HEK293 (cell line): ENCODE data around the gene SOX6.

Experiments
- CTCF ChIA-PET: fragments of 350-600 bp; formaldehyde crosslinking; extraction: SDS; loops from one replicate; lab custom pipeline; 2021; ENCODE audit warnings: antibody characterized with exemption; lab: Yijun Ruan, JAX
- POLR2A ChIA-PET: fragments of 300-600 bp; formaldehyde crosslinking; extraction: SDS; loops from one replicate; lab custom pipeline; 2020; ENCODE audit warnings: antibody characterized with exemption, inconsistent platforms; lab: Yijun Ruan, JAX
- H3K27ac ChIP-seq: fragments of 200-500 bp; sonication (Bioruptor generic); 2 replicates; pipeline ENCODE4 v1.5.1; 2014; ENCODE audit warnings: low read depth, low read length, control low read depth, inconsistent platforms; ENCODE audit errors: extremely low read depth
- H3K36me3 ChIP-seq, 2 experiments: fragments of 200-500 bp in 1 of 2; sonication (Bioruptor generic) in 1 of 2; 1 replicate in 1 of 2; 2 replicates in 1 of 2; pipeline ENCODE4 v1.5.1; 2014 to 2017; ENCODE audit warnings: inconsistent platforms in 2 of 2, low read length in 2 of 2; ENCODE audit not compliant: control insufficient read depth in 2 of 2, insufficient read depth in 1 of 2
- H3K4me1 ChIP-seq: fragments of 200-500 bp; sonication (Bioruptor generic); 2 replicates; pipeline ENCODE4 v1.5.1; 2014; ENCODE audit warnings: mild to moderate bottlenecking, low read length, inconsistent platforms; ENCODE audit not compliant: control insufficient read depth, insufficient read depth
- H3K4me3 ChIP-seq: 2 replicates; pipeline ENCODE4 v1.5.1; 2011; ENCODE audit warnings: low read depth, mild to moderate bottlenecking, control low read depth, low read length, moderate library complexity
- H3K9me3 ChIP-seq: fragments of 200-500 bp; sonication (Bioruptor generic); 2 replicates; pipeline ENCODE4 v1.5.1; 2014; ENCODE audit warnings: low read depth, low read length, inconsistent platforms; ENCODE audit not compliant: control insufficient read depth, insufficient read depth
- BCL11A ChIP-seq: fragments of 450-650 bp; formaldehyde crosslinking; IDR thresholded peaks from 2 replicates; pipeline ENCODE4 v1.5.1; 2016; ENCODE audit warnings: low read depth, missing biosample characterization, missing genetic modification characterization
- GLIS2 ChIP-seq: fragments of 450-650 bp; formaldehyde crosslinking; IDR thresholded peaks from 2 replicates; pipeline ENCODE4 v1.5.1; 2016; ENCODE audit warnings: missing biosample characterization, missing genetic modification characterization
- KLF8 ChIP-seq: fragments of 450-650 bp; formaldehyde crosslinking; IDR thresholded peaks from 2 replicates; pipeline ENCODE4 v1.5.1; 2016; ENCODE audit warnings: missing biosample characterization, missing genetic modification characterization
- SALL2 ChIP-seq: fragments of 450-650 bp; formaldehyde crosslinking; IDR thresholded peaks from 2 replicates; pipeline ENCODE4 v1.5.0; 2017; ENCODE audit warnings: missing biosample characterization, mild to moderate bottlenecking, missing genetic modification characterization, borderline replicate concordance
- TRIM28 ChIP-seq: IDR thresholded peaks from 2 replicates; pipeline ENCODE4 v1.6.1; 2011; ENCODE audit warnings: low read length, control low read depth, borderline replicate concordance
- ZFP69B ChIP-seq: fragments of 450-650 bp; formaldehyde crosslinking; IDR thresholded peaks from 2 replicates; pipeline ENCODE4 v1.5.1; 2016; ENCODE audit warnings: missing biosample characterization, missing genetic modification characterization
- ZNF10 ChIP-seq: fragments of 450-650 bp; formaldehyde crosslinking; IDR thresholded peaks from 2 replicates; pipeline ENCODE4 v1.5.1; 2017; ENCODE audit warnings: missing biosample characterization, missing genetic modification characterization
- ZNF146 ChIP-seq: fragments of 450-650 bp; formaldehyde crosslinking; IDR thresholded peaks from 2 replicates; pipeline ENCODE4 v1.5.1; 2016; ENCODE audit warnings: missing biosample characterization, missing genetic modification characterization
- ZNF2 ChIP-seq: fragments of 450-650 bp; formaldehyde crosslinking; IDR thresholded peaks from 2 replicates; pipeline ENCODE4 v1.5.1; 2016; ENCODE audit warnings: missing biosample characterization, missing genetic modification characterization
- ZNF23 ChIP-seq: fragments of 450-650 bp; formaldehyde crosslinking; IDR thresholded peaks from 2 replicates; pipeline ENCODE4 v1.5.1; 2016; ENCODE audit warnings: missing biosample characterization, missing genetic modification characterization, borderline replicate concordance
- ZNF324 ChIP-seq: fragments of 450-650 bp; formaldehyde crosslinking; IDR thresholded peaks from 2 replicates; pipeline ENCODE4 v1.5.1; 2016; ENCODE audit warnings: missing biosample characterization, missing genetic modification characterization
- ZNF404 ChIP-seq: fragments of 450-650 bp; formaldehyde crosslinking; IDR thresholded peaks from 2 replicates; pipeline ENCODE4 v1.5.1; 2017; ENCODE audit warnings: missing biosample characterization, missing genetic modification characterization
- ZNF629 ChIP-seq: fragments of 450-650 bp; formaldehyde crosslinking; IDR thresholded peaks from 2 replicates; pipeline ENCODE4 v1.5.1; 2017; ENCODE audit warnings: missing biosample characterization, missing genetic modification characterization
- ZNF785 ChIP-seq: fragments of 450-650 bp; formaldehyde crosslinking; IDR thresholded peaks from 2 replicates; pipeline ENCODE4 v1.5.1; 2016; ENCODE audit warnings: missing biosample characterization, missing genetic modification characterization
- ZNF830 ChIP-seq: fragments of 450-650 bp; IDR thresholded peaks from 2 replicates; pipeline ENCODE4 v1.5.0; 2018; ENCODE audit warnings: missing biosample characterization, missing genetic modification characterization, low read depth, mild to moderate bottlenecking, moderate library complexity
- ZSCAN18 ChIP-seq: fragments of 450-650 bp; formaldehyde crosslinking; IDR thresholded peaks from 2 replicates; pipeline ENCODE4 v1.5.1; 2016; ENCODE audit warnings: missing biosample characterization, missing genetic modification characterization
- ZSCAN5A ChIP-seq: fragments of 450-650 bp; formaldehyde crosslinking; IDR thresholded peaks from 2 replicates; pipeline ENCODE4 v1.5.1; 2016; ENCODE audit warnings: missing biosample characterization, missing genetic modification characterization
- TF ChIP-seq, protein P1 (sequence below): fragments of 450-650 bp; IDR thresholded peaks from 2 replicates; pipeline ENCODE4 v1.5.1; 2018; ENCODE audit warnings: missing biosample characterization, mild to moderate bottlenecking, missing genetic modification characterization
- TF ChIP-seq, protein P2 (sequence below): fragments of 450-650 bp; formaldehyde crosslinking; IDR thresholded peaks from 2 replicates; pipeline ENCODE4 v1.5.1; 2016; ENCODE audit warnings: missing biosample characterization, missing genetic modification characterization, borderline replicate concordance
- TF ChIP-seq, protein P3 (sequence below): fragments of 450-650 bp; formaldehyde crosslinking; IDR thresholded peaks from 2 replicates; pipeline ENCODE4 v1.5.1; 2017; ENCODE audit warnings: missing biosample characterization, mild to moderate bottlenecking, missing genetic modification characterization, moderate library complexity
- TF ChIP-seq, protein P4 (sequence below): fragments of 450-650 bp; formaldehyde crosslinking; conservative IDR thresholded peaks from 2 replicates; pipeline ENCODE4 v1.5.1; 2016; ENCODE audit warnings: low read depth, missing biosample characterization, missing genetic modification characterization

The SOX6 gene

GRCh38 chr11:16271258-16271657, 85.1 kb downstream of the SOX6 start (continued):
- TF ChIP-seq ZSCAN5A (tag by site-specific recombination) (no peak), ZNF146 (tag by site-specific recombination) (no peak), TRIM28 (no peak), ZNF629 (no peak), ZNF324 (tag by site-specific recombination) (no peak), ZFP69B (tag by site-specific recombination) (no peak)
- TF ChIP-seq, protein P1, sequence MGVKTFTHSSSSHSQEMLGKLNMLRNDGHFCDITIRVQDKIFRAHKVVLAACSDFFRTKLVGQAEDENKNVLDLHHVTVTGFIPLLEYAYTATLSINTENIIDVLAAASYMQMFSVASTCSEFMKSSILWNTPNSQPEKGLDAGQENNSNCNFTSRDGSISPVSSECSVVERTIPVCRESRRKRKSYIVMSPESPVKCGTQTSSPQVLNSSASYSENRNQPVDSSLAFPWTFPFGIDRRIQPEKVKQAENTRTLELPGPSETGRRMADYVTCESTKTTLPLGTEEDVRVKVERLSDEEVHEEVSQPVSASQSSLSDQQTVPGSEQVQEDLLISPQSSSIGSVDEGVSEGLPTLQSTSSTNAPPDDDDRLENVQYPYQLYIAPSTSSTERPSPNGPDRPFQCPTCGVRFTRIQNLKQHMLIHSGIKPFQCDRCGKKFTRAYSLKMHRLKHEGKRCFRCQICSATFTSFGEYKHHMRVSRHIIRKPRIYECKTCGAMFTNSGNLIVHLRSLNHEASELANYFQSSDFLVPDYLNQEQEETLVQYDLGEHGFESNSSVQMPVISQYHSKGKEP (tag by site-specific recombination): no peak
- TF ChIP-seq, protein P2, sequence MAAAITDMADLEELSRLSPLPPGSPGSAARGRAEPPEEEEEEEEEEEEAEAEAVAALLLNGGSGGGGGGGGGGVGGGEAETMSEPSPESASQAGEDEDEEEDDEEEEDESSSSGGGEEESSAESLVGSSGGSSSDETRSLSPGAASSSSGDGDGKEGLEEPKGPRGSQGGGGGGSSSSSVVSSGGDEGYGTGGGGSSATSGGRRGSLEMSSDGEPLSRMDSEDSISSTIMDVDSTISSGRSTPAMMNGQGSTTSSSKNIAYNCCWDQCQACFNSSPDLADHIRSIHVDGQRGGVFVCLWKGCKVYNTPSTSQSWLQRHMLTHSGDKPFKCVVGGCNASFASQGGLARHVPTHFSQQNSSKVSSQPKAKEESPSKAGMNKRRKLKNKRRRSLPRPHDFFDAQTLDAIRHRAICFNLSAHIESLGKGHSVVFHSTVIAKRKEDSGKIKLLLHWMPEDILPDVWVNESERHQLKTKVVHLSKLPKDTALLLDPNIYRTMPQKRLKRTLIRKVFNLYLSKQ (tag by site-specific recombination): no peak

GRCh38 chr11:16266021-16266420, 90.3 kb downstream of the SOX6 start:
- H3K9me3 ChIP-seq: no peaks in the 10 kb centered on the region
- H3K36me3 ChIP-seq: no peaks in the 10 kb centered on the region
- no peaks in the 10 kb centered on the region for H3K4me1 ChIP-seq
- POLR2A ChIA-PET: no interaction called here
- H3K4me3 ChIP-seq: no peak overlapping the region
- no peak for TF ChIP-seq ZNF10 (tag by site-specific recombination)
- H3K27ac ChIP-seq: no peak overlapping the region
- CTCF ChIA-PET: interaction anchor here (0.7 kb wide), 1 partner anchor 636 kb away, joined by 4 read pairs; no protein-coding TSS in a partner anchor

- no peak overlapping the region for H3K4me3 ChIP-seq
- H3K27ac ChIP-seq: no peak overlapping the region
- no peaks in the 10 kb centered on the region for H3K9me3 ChIP-seq
- no peaks in the 10 kb centered on the region for H3K4me1 ChIP-seq
- no peaks in the 10 kb centered on the region for H3K36me3 ChIP-seq
- POLR2A ChIA-PET: no interaction called here
- CTCF ChIA-PET: no interaction called here
- no peak for TF ChIP-seq ZNF404 (tag by site-specific recombination)
- no peak for TF ChIP-seq ZNF785 (tag by site-specific recombination)
- no peak for TF ChIP-seq BCL11A
- no peak for TF ChIP-seq ZSCAN18 (tag by site-specific recombination)
- no peak for TF ChIP-seq ZNF324 (tag by site-specific recombination)
- TF ChIP-seq ZNF23 (tag by site-specific recombination): no peak
- TF ChIP-seq, protein P3, sequence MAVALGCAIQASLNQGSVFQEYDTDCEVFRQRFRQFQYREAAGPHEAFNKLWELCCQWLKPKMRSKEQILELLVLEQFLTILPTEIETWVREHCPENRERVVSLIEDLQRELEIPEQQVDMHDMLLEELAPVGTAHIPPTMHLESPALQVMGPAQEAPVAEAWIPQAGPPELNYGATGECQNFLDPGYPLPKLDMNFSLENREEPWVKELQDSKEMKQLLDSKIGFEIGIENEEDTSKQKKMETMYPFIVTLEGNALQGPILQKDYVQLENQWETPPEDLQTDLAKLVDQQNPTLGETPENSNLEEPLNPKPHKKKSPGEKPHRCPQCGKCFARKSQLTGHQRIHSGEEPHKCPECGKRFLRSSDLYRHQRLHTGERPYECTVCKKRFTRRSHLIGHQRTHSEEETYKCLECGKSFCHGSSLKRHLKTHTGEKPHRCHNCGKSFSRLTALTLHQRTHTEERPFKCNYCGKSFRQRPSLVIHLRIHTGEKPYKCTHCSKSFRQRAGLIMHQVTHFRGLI (tag by site-specific recombination): no peak
- no peak for TF ChIP-seq SALL2 (tag by site-specific recombination)
- no peak for TF ChIP-seq ZNF830 (tag by site-specific recombination)
- TF ChIP-seq, protein P4, sequence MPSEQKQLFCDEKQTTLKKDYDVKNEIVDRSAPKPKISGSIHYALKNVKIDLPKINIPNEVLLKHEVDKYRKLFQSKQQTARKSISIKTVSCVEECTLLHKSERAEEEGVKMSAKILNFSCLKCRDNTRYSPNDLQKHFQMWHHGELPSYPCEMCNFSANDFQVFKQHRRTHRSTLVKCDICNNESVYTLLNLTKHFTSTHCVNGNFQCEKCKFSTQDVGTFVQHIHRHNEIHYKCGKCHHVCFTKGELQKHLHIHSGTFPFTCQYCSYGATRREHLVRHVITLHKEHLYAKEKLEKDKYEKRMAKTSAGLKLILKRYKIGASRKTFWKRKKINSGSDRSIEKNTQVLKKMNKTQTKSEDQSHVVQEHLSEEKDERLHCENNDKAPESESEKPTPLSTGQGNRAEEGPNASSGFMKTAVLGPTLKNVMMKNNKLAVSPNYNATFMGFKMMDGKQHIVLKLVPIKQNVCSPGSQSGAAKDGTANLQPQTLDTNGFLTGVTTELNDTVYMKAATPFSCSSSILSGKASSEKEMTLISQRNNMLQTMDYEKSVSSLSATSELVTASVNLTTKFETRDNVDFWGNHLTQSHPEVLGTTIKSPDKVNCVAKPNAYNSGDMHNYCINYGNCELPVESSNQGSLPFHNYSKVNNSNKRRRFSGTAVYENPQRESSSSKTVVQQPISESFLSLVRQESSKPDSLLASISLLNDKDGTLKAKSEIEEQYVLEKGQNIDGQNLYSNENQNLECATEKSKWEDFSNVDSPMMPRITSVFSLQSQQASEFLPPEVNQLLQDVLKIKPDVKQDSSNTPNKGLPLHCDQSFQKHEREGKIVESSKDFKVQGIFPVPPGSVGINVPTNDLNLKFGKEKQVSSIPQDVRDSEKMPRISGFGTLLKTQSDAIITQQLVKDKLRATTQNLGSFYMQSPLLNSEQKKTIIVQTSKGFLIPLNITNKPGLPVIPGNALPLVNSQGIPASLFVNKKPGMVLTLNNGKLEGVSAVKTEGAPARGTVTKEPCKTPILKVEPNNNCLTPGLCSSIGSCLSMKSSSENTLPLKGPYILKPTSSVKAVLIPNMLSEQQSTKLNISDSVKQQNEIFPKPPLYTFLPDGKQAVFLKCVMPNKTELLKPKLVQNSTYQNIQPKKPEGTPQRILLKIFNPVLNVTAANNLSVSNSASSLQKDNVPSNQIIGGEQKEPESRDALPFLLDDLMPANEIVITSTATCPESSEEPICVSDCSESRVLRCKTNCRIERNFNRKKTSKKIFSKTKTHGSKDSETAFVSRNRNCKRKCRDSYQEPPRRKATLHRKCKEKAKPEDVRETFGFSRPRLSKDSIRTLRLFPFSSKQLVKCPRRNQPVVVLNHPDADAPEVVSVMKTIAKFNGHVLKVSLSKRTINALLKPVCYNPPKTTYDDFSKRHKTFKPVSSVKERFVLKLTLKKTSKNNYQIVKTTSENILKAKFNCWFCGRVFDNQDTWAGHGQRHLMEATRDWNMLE (tag by site-specific recombination): no peak
- no peak for TF ChIP-seq ZNF2 (tag by site-specific recombination)
- no peak for TF ChIP-seq GLIS2
- no peak for TF ChIP-seq KLF8 (tag by site-specific recombination)
Measured at GRCh38 chr11:16265022-16265421, 91.3 kb downstream of the SOX6 start.
